ENCODE data around the gene COPS6.

DNA sequence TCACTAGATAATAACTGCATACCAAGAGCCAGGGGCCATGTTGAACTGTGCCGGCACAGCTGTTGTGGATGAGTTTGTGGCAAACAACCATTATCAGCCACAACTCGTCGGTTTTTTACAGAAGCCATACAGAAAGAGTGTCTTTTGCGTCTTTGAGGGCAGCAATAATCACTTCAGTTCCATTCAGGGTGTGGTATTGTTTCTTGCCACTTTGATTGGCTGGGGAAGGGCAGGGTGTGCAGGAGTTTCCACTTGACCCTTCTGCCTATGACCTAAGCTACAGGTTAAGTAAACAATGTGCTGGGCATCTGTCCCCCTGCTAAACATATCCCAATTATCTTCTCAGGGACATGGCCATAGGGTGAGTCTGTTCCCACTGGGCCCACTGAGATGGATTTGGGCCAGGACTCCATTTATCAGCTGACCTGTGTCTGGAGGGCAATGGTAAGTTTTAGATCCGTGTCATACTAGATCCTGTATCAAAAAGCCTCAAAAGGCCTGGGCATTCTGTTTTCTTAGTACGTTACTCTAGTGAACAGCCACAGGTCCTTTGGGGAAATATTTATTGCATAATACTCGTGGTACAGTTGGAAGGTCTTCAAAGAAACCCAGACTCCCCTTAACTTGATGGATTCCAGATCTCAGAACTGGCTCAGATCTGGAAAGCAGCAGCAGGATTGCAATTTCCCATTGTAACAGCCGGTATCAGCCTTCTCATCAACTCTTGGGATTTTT lies 23.1 kb upstream of the COPS6 start:
- no peak for TF ChIP-seq ARNT (IDR thresholded peaks at IDR 0.05)
- no peak for TF ChIP-seq ELF4 (IDR thresholded peaks at IDR 0.05)
- TF ChIP-seq ZNF384 (IDR thresholded peaks at IDR 0.05): no peak

All from HEK293T (cell line).